ENCODE results near the gene HPDL. TPM values are rescaled to one million over a fixed set of nuclear protein-coding genes. Genes with fewer than 3 reads are reported as not detected.

Gene HPDL
- total RNA-seq, 1 experiment from 2014 or later, result not detected

- Histone ChIP-seq H3K9ac (ENCODE audit: low read length) (no peak overlapping the region), H3K27ac (ENCODE audit: low read length) (no peak overlapping the region), H3K4me1 (ENCODE audit: low read length) (peaks cover 22% of the 10 kb centered on the region), H3K27me3 (ENCODE audit: low read length) (no peaks in the 10 kb centered on the region), H3K36me3 (ENCODE audit: insufficient read depth, low read length) (no peaks in the 10 kb centered on the region), H3K4me3 (ENCODE audit: low read length) (no peak overlapping the region), H4K20me1 (ENCODE audit: insufficient read depth, low read depth, low read length) (no peaks in the 10 kb centered on the region), H3K9me2 (replicated peaks; ENCODE audit: insufficient read depth, low read length) (no peaks in the 10 kb centered on the region), H3K79me2 (ENCODE audit: low read length) (no peaks in the 10 kb centered on the region), H3K9me3 (ENCODE audit: low read length) (no peaks in the 10 kb centered on the region), H2AFZ (ENCODE audit: low read length) (no peak overlapping the region), H3K4me2 (ENCODE audit: low read depth, low read length, poor library complexity, severe bottlenecking) (no peak overlapping the region)
- peak; percentile 89 for DNase-seq
These were observed 26.6 kb upstream of the HPDL start for GRCh38 chr1:45299981-45300668.

GRCh38 chr1:45300669-45300997, 26.1 kb upstream of the HPDL start:
- no peak for DNase-seq
- Histone ChIP-seq H3K36me3 (ENCODE audit: insufficient read depth, low read length) (no peaks in the 10 kb centered on the region), H3K4me2 (ENCODE audit: low read depth, low read length, poor library complexity, severe bottlenecking) (no peak overlapping the region), H3K79me2 (ENCODE audit: low read length) (no peaks in the 10 kb centered on the region), H4K20me1 (ENCODE audit: insufficient read depth, low read depth, low read length) (no peaks in the 10 kb centered on the region), H3K9ac (ENCODE audit: low read length) (no peak overlapping the region), H2AFZ (ENCODE audit: low read length) (no peak overlapping the region), H3K9me2 (replicated peaks; ENCODE audit: insufficient read depth, low read length) (no peaks in the 10 kb centered on the region), H3K9me3 (ENCODE audit: low read length) (no peaks in the 10 kb centered on the region), H3K4me3 (ENCODE audit: low read length) (no peak overlapping the region), H3K27me3 (ENCODE audit: low read length) (no peaks in the 10 kb centered on the region), H3K4me1 (ENCODE audit: low read length) (peaks cover 23% of the 10 kb centered on the region), H3K27ac (ENCODE audit: low read length) (no peak overlapping the region)

DNA sequence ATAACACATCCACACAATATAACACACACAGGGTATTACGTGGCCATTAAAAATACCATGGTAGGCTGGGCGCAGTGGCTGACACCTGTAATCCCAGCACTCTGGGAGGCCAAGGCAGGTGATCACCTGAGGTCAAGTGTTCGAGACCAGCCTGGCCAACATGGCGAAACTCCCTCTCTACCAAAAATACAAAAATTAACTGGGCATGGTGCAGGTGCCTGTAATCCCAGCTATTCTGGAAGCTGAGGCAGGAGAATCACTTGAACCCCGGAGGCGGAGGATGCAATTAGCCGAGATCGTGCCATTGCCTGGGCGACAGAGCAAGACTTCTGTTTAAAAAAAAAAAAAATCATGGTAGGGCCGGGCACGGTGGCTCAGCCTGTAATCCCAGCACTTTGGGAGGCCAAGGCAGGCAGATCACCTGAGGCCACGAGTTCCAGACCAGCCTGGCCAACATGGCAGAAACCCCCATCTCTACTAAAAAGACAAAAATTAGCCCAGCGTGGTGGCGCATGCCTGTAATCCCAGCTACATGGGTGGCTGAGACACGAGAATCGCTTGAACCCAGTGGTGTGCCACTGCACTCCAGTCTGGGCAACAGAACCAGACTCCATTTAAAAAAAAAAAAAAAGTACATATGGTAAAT, 24.1 kb upstream of the HPDL start:
- peak overlapping the region; percentile 81 for H3K9ac ChIP-seq (ENCODE audit: low read length)
- no peaks in the 10 kb centered on the region for H4K20me1 ChIP-seq (ENCODE audit: insufficient read depth, low read depth, low read length)
- H3K9me3 ChIP-seq (ENCODE audit: low read length), result no peaks in the 10 kb centered on the region
- no peak overlapping the region for H2AFZ ChIP-seq (ENCODE audit: low read length)
- H3K9me2 ChIP-seq (replicated peaks; ENCODE audit: insufficient read depth, low read length), result no peaks in the 10 kb centered on the region
- H3K27ac ChIP-seq (ENCODE audit: low read length), result no peak overlapping the region
- DNase-seq, result no peak
- peak overlapping the region; percentile 82 for H3K4me3 ChIP-seq (ENCODE audit: low read length)
- H3K27me3 ChIP-seq (ENCODE audit: low read length), result no peaks in the 10 kb centered on the region
- H3K4me1 ChIP-seq (ENCODE audit: low read length), result peaks cover 31% of the 10 kb centered on the region
- peak overlapping the region; percentile 92 for H3K4me2 ChIP-seq (ENCODE audit: low read depth, low read length, poor library complexity, severe bottlenecking)
- no peaks in the 10 kb centered on the region for H3K79me2 ChIP-seq (ENCODE audit: low read length)
- no peaks in the 10 kb centered on the region for H3K36me3 ChIP-seq (ENCODE audit: insufficient read depth, low read length)

DNA sequence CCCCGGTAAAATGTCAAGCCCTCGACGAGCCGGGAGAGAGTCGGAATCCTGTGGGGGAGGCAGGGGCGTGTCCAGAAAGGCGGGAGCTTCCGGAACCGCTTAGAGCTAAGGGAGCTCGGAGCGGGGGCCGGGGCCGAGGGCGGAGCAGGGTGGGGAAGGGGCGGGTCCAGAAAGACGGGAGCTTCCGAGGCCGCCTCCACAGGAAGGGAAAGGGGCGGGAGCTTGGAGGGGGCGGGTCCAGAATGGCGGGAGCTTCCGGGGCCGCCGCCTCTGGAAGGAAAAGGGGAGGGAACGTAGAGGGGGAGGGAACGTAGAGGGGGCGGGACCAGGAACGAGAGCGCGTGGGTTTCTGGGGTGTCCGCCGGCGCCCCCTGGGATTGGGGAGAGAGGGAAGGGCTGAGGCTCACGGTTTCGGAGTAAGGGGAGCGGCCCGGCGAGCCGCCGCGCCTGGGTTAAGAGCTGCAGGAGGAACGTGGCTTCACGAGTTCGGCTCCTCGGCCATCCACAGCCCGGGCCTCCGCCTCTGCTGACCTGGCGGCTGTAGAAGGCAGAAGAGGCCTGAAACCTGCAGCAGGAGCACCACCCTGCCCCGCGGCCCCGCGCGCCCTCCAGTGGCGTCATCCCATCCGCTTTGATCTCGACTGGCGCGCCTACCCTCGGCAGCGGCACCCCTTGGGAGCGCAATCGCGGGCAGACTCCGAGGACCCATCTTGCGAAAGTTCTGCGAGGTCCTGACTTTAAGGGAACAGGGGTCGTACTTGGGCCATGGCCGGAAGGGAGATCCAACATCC, 23.0 kb upstream of the HPDL start:
- Histone ChIP-seq H3K4me1 (ENCODE audit: low read length) (peaks cover 31% of the 10 kb centered on the region), H2AFZ (ENCODE audit: low read length) (peak overlapping the region; percentile 75), H3K4me3 (ENCODE audit: low read length) (peak overlapping the region; percentile 82), H3K36me3 (ENCODE audit: insufficient read depth, low read length) (no peaks in the 10 kb centered on the region), H3K9me3 (ENCODE audit: low read length) (no peaks in the 10 kb centered on the region), H3K9ac (ENCODE audit: low read length) (peak overlapping the region; percentile 82), H3K4me2 (ENCODE audit: low read depth, low read length, poor library complexity, severe bottlenecking) (peak overlapping the region; percentile 92), H3K9me2 (replicated peaks; ENCODE audit: insufficient read depth, low read length) (no peaks in the 10 kb centered on the region), H3K27me3 (ENCODE audit: low read length) (no peaks in the 10 kb centered on the region), H3K79me2 (ENCODE audit: low read length) (no peaks in the 10 kb centered on the region), H4K20me1 (ENCODE audit: insufficient read depth, low read depth, low read length) (no peaks in the 10 kb centered on the region), H3K27ac (ENCODE audit: low read length) (peak overlapping the region; percentile 66)
- DNase-seq, result peak; percentile 99

DNA sequence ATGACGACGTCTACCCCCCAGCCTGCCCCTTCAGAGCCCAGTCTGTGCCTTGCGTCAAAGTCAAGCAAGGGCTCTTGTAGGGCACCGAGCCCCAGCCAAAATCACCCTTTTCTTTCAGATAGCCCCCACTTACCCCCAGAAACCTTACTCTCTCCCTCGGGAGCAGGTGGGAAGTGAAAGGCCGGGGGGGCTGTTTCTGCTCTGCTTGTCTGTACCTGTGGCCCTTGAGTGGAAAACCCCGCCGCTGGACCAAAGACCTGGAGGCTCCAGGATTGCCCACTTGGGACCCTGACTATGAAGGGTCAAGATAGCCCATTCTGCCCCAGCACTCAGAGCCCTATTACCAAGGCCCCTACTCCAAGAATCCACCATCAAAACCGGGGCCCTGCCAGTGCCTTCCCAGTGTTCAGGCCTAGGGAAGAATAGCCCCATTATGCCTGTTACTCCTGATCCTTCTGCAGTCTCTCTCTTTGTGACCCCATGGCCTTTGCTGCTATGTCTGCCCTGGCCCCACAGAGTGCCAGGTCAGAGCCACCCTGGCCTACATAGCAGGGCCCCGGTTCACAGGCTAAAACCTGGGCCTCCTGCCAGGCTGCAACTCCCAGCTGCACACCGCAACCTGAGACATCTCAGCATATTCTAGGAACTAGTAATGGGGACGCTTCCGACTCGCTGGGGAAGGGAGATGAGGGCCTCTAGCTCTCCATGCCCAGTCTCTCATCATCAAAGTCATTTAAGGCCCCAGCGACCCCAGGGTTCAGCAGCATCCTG, 22.2 kb upstream of the HPDL start:
- no peaks in the 10 kb centered on the region for H3K9me2 ChIP-seq (replicated peaks; ENCODE audit: insufficient read depth, low read length)
- peak overlapping the region; percentile 84 for H3K4me2 ChIP-seq (ENCODE audit: low read depth, low read length, poor library complexity, severe bottlenecking)
- no peaks in the 10 kb centered on the region for H3K79me2 ChIP-seq (ENCODE audit: low read length)
- H3K36me3 ChIP-seq (ENCODE audit: insufficient read depth, low read length), result no peaks in the 10 kb centered on the region
- peak; percentile 67 for DNase-seq
- peak overlapping the region; percentile 66 for H3K27ac ChIP-seq (ENCODE audit: low read length)
- no peaks in the 10 kb centered on the region for H3K9me3 ChIP-seq (ENCODE audit: low read length)
- H4K20me1 ChIP-seq (ENCODE audit: insufficient read depth, low read depth, low read length), result no peaks in the 10 kb centered on the region
- peaks cover 31% of the 10 kb centered on the region for H3K4me1 ChIP-seq (ENCODE audit: low read length)
- H3K9ac ChIP-seq (ENCODE audit: low read length), result peak overlapping the region; percentile 82
- H2AFZ ChIP-seq (ENCODE audit: low read length), result peak overlapping the region; percentile 75
- peak overlapping the region; percentile 81 for H3K4me3 ChIP-seq (ENCODE audit: low read length)
- no peaks in the 10 kb centered on the region for H3K27me3 ChIP-seq (ENCODE audit: low read length)

DNA sequence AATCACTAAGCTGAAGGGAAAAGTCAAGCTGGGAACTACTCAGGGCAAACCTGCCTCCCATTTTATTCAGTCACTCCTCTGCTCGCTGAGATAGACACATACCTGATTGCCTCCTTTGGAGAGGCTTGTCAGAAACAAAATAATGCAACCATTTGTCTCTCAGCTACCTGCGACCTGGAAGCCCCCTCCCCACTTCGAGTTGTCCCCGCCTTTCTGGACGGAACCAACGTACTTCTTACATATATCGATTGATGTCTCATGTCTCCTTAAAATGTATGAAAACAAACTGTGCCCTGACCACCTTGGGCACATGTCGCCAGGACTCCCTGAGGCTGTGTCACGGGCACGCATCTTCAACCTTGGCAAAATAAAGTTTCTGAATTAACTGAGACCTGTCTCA, 21.5 kb upstream of the HPDL start:
- Histone ChIP-seq H3K4me3 (ENCODE audit: low read length) (no peak overlapping the region; the same call in 1 of the 2 replicates), H3K4me1 (ENCODE audit: low read length) (peaks cover 31% of the 10 kb centered on the region), H4K20me1 (ENCODE audit: insufficient read depth, low read depth, low read length) (no peaks in the 10 kb centered on the region), H3K36me3 (ENCODE audit: insufficient read depth, low read length) (no peaks in the 10 kb centered on the region), H3K9me2 (replicated peaks; ENCODE audit: insufficient read depth, low read length) (no peaks in the 10 kb centered on the region), H3K27ac (ENCODE audit: low read length) (no peak overlapping the region), H2AFZ (ENCODE audit: low read length) (no peak overlapping the region), H3K79me2 (ENCODE audit: low read length) (no peaks in the 10 kb centered on the region), H3K27me3 (ENCODE audit: low read length) (no peaks in the 10 kb centered on the region), H3K9ac (ENCODE audit: low read length) (peak overlapping the region; percentile 82; the same call in 1 of the 2 replicates), H3K4me2 (ENCODE audit: low read depth, low read length, poor library complexity, severe bottlenecking) (peak overlapping the region; percentile 84), H3K9me3 (ENCODE audit: low read length) (no peaks in the 10 kb centered on the region)
- no peak for DNase-seq

- H3K4me2 ChIP-seq (ENCODE audit: low read depth, low read length, poor library complexity, severe bottlenecking), result no peak overlapping the region
- DNase-seq, result no peak
- peaks cover 31% of the 10 kb centered on the region for H3K4me1 ChIP-seq (ENCODE audit: low read length)
- H3K9ac ChIP-seq (ENCODE audit: low read length), result no peak overlapping the region
- H4K20me1 ChIP-seq (ENCODE audit: insufficient read depth, low read depth, low read length), result no peaks in the 10 kb centered on the region
- no peaks in the 10 kb centered on the region for H3K27me3 ChIP-seq (ENCODE audit: low read length)
- H2AFZ ChIP-seq (ENCODE audit: low read length), result no peak overlapping the region; the same call in 1 of the 2 replicates
- no peaks in the 10 kb centered on the region for H3K36me3 ChIP-seq (ENCODE audit: insufficient read depth, low read length)
- no peaks in the 10 kb centered on the region for H3K9me2 ChIP-seq (replicated peaks; ENCODE audit: insufficient read depth, low read length)
- H3K9me3 ChIP-seq (ENCODE audit: low read length), result no peaks in the 10 kb centered on the region
- no peaks in the 10 kb centered on the region for H3K79me2 ChIP-seq (ENCODE audit: low read length)
- no peak overlapping the region for H3K4me3 ChIP-seq (ENCODE audit: low read length)
- H3K27ac ChIP-seq (ENCODE audit: low read length), result no peak overlapping the region
These were observed 20.4 kb upstream of the HPDL start for GRCh38 chr1:45306319-45306718.
